GM12878 (cell line): ENCODE measurements around the gene USP34. TPM values are rescaled to one million over a fixed set of nuclear protein-coding genes. Genes with fewer than 3 reads are reported as not detected.

Experiments used
- ATAC-seq: fragments of 200-7000 bp; cut with Tn5 transposase; 3 replicates; pipeline ENCODE4 v1.9.1; 2020; ENCODE audit warnings: mild to moderate bottlenecking, moderate library complexity
- BruUV-seq: library from RNA; stranded (reverse); fragments of 400-500 nt; replicated peaks from 2 replicates; lab custom pipeline; 2021; lab: Mats Ljungman, UMichigan
- CTCF ChIA-PET: fragments of 300-600 bp; sonication (Branson Sonifier 250); formaldehyde crosslinking; extraction: SDS; loops from one replicate; lab custom pipeline; 2021; ENCODE audit warnings: inconsistent platforms; lab: Yijun Ruan, JAX
- POLR2A ChIA-PET: fragments of 350-600 bp; formaldehyde crosslinking; extraction: SDS; loops from one replicate; lab custom pipeline; 2021; ENCODE audit warnings: inconsistent platforms; lab: Charles Lee
- RAD21 ChIA-PET: fragments of 300-600 bp; sonication (Branson Sonifier 250); formaldehyde crosslinking; loops from one replicate; lab custom pipeline; 2023; ENCODE audit warnings: antibody characterized with exemption; ENCODE audit not compliant: unreplicated experiment; lab: Charles Lee
- SMC1A ChIA-PET: fragments of 300-600 bp; sonication (Branson Sonifier 250); formaldehyde crosslinking; loops from one replicate; lab custom pipeline; 2023; ENCODE audit not compliant: unreplicated experiment, uncharacterized antibody; lab: Charles Lee
- DNase-seq: peaks from one replicate; pipeline ENCODE4 v3.0.0-alpha.2; 2011; ENCODE audit warnings: low read depth, low spot score
- FAIRE-seq: peaks from 3 replicates; lab custom pipeline; 2011; peaks lifted over from hg19 to GRCh38; lab: Jason Lieb, UNC
- H2AFZ ChIP-seq: 2 replicates; pipeline ENCODE4 v1.6.0; 2011; ENCODE audit warnings: low read depth, low read length, control low read depth; ENCODE audit not compliant: control insufficient read depth
- H3K27ac ChIP-seq: 2 replicates; pipeline ENCODE4 v1.5.1; 2011; ENCODE audit warnings: control low read depth; ENCODE audit not compliant: control insufficient read depth, insufficient read depth
- H3K27me3 ChIP-seq, 2 experiments: replicated peaks in 1 of 2; 2 replicates each; pipeline versions ENCODE4 v1.6.0 to v1.6.1; 2011; ENCODE audit warnings: low read length in 1 of 2; ENCODE audit not compliant: control insufficient read depth in 2 of 2, insufficient read depth in 2 of 2
- H3K36me3 ChIP-seq, 2 experiments: 2 replicates each; pipeline ENCODE4 v1.5.1; 2011; ENCODE audit warnings: low read length in 1 of 2; ENCODE audit not compliant: control insufficient read depth in 2 of 2, insufficient read depth in 2 of 2
- H3K4me1 ChIP-seq: 2 replicates; pipeline ENCODE4 v1.6.1; 2011; ENCODE audit warnings: mild to moderate bottlenecking, low read length, moderate library complexity, mixed read lengths; ENCODE audit not compliant: control insufficient read depth, insufficient read depth
- H3K4me2 ChIP-seq: 2 replicates; pipeline ENCODE4 v1.6.0; 2011; ENCODE audit warnings: control low read depth; ENCODE audit not compliant: control insufficient read depth, insufficient read depth
- H3K4me3 ChIP-seq: fragments of 200-600 bp; sonication (generic); 2 replicates; pipeline ENCODE4 v1.5.1; 2016
- H3K79me2 ChIP-seq: 2 replicates; pipeline ENCODE4 v1.6.0; 2011; ENCODE audit warnings: low read length; ENCODE audit not compliant: control insufficient read depth, insufficient read depth
- H3K9ac ChIP-seq: 2 replicates; pipeline ENCODE4 v1.8.0; 2011; ENCODE audit warnings: low read length, control low read depth, mixed read lengths; ENCODE audit not compliant: control insufficient read depth, insufficient read depth
- H3K9me3 ChIP-seq: replicated peaks from 3 replicates; pipeline ENCODE4 v1.5.1; 2011; ENCODE audit warnings: mild to moderate bottlenecking, low read length; ENCODE audit not compliant: control insufficient read depth, insufficient read depth
- H4K20me1 ChIP-seq: 2 replicates; pipeline ENCODE4 v1.6.0; 2011; ENCODE audit not compliant: control insufficient read depth, insufficient read depth
- ATF7 ChIP-seq: fragments of 450-650 bp; IDR thresholded peaks from 2 replicates; pipeline ENCODE4 v1.6.1; 2016; ENCODE audit warnings: low read depth, mild to moderate bottlenecking
- CREM ChIP-seq: IDR thresholded peaks from 2 replicates; pipeline ENCODE4 v1.6.1; 2014; ENCODE audit warnings: antibody characterized with exemption, low read depth
- CTCF ChIP-seq, 3 experiments: IDR thresholded peaks in 2 of 3; conservative IDR thresholded peaks in 1 of 3; 2 replicates each; pipeline ENCODE4 v1.5.1; 2011; ENCODE audit warnings: low read depth in 3 of 3, low read length in 3 of 3, mild to moderate bottlenecking in 3 of 3, control low read depth in 2 of 3, moderate library complexity in 2 of 3, inconsistent platforms in 1 of 3, mixed read lengths in 1 of 3; ENCODE audit not compliant: control insufficient read depth in 2 of 3, insufficient read depth in 1 of 3; ENCODE audit errors: extremely low read depth in 1 of 3
- FOXK2 ChIP-seq: fragments of 450-650 bp; IDR thresholded peaks from 2 replicates; pipeline ENCODE4 v1.6.1; 2017; ENCODE audit warnings: mild to moderate bottlenecking, moderate library complexity
- GABPA ChIP-seq: IDR thresholded peaks from 2 replicates; pipeline ENCODE4 v1.6.1; 2014; ENCODE audit warnings: antibody characterized with exemption, low read depth, mild to moderate bottlenecking, inconsistent platforms
- HCFC1 ChIP-seq: fragments of 150-350 bp; IDR thresholded peaks from 2 replicates; pipeline ENCODE4 v1.6.1; 2014; ENCODE audit warnings: low read length
- HDAC2 ChIP-seq: fragments of 200-600 bp; sonication (generic); IDR thresholded peaks from 2 replicates; pipeline ENCODE4 v1.6.1; 2017
- IKZF1 ChIP-seq: fragments of 450-650 bp; conservative IDR thresholded peaks from 2 replicates; pipeline ENCODE4 v1.6.1; 2017; ENCODE audit warnings: antibody characterized with exemption, mild to moderate bottlenecking
- LARP7 ChIP-seq: fragments of 450-650 bp; IDR thresholded peaks from 2 replicates; pipeline ENCODE4 v1.6.1; 2017; ENCODE audit warnings: mild to moderate bottlenecking
- MYC ChIP-seq: IDR thresholded peaks from 2 replicates; pipeline ENCODE4 v1.6.1; 2011; ENCODE audit warnings: mild to moderate bottlenecking, low read length, moderate library complexity, inconsistent platforms; ENCODE audit not compliant: insufficient read depth, insufficient replicate concordance, insufficient read length, severe bottlenecking
- NKRF ChIP-seq: fragments of 450-650 bp; conservative IDR thresholded peaks from 2 replicates; pipeline ENCODE4 v1.6.1; 2017; ENCODE audit warnings: mild to moderate bottlenecking, moderate library complexity
- RELB ChIP-seq: fragments of 450-650 bp; IDR thresholded peaks from 2 replicates; pipeline ENCODE4 v1.6.1; 2017; ENCODE audit warnings: low read depth, mild to moderate bottlenecking, moderate library complexity
- SIX5 ChIP-seq: IDR thresholded peaks from 2 replicates; pipeline ENCODE4 v1.6.1; 2011; ENCODE audit warnings: mild to moderate bottlenecking, low read depth, low read length, moderate library complexity; ENCODE audit not compliant: severe bottlenecking
- SMARCA5 ChIP-seq: fragments of 450-650 bp; IDR thresholded peaks from 2 replicates; pipeline ENCODE4 v1.6.1; 2017; ENCODE audit warnings: mild to moderate bottlenecking
- SMC3 ChIP-seq: IDR thresholded peaks from 2 replicates; pipeline ENCODE4 v1.6.1; 2011; ENCODE audit warnings: low read length, improper control_type of control experiment, borderline replicate concordance
- USF2 ChIP-seq: IDR thresholded peaks from 2 replicates; pipeline ENCODE4 v1.6.1; 2011; ENCODE audit warnings: low read depth, low read length, improper control_type of control experiment, borderline replicate concordance
- ZZZ3 ChIP-seq: IDR thresholded peaks from 2 replicates; pipeline ENCODE4 v1.6.1; 2011; ENCODE audit warnings: low read depth; ENCODE audit not compliant: control insufficient read depth, insufficient read length
- WGBS: methylation state at CpG from one replicate; pipeline ENCODE4 v1.1.6; 2016; ENCODE audit warnings: low lambda C conversion rate; ENCODE audit not compliant: insufficient replicate concordance, insufficient coverage; ENCODE audit errors: missing lambda C conversion rate; 5-methylcytosine and 5-hydroxymethylcytosine counted together
- in situ Hi-C: fragments of 300-500 bp; cut with MboI; formaldehyde crosslinking; loops from 9 replicates; pipeline ENCODE4 v1.14.3; 2018; ENCODE audit warnings: mixed read lengths
- intact Hi-C: fragments of 100-400 bp; cut with micrococcal nuclease; formaldehyde crosslinking; loops from one replicate; pipeline ENCODE4 v1.14.2; 2022; ENCODE audit not compliant: unreplicated experiment
- polyA plus RNA-seq, 11 experiments: library from polyadenylated mRNA; depleted of rRNA in 4 of 11; unstranded in 6 of 11; stranded (reverse) in 5 of 11; fragments of >200 nt; fragmentation: Nextera tagmentation in 4 of 11; fragmentation: Illumina TruSeq in 1 of 11; extraction: Ambion mirVana in 4 of 11; extraction: Trizol in 1 of 11; gene quantifications; 1 replicate in 1 of 11; 2 replicates in 10 of 11; pipeline versions ENCODE4 v1.2.1 to v1.2.3, GENCODE V29; 2011 to 2016; ENCODE audit warnings: inconsistent platforms in 2 of 11, missing spikeins in 2 of 11, low read depth in 1 of 11
- total RNA-seq, 4 experiments: library from RNA; depleted of rRNA in 3 of 4; stranded (reverse); fragments of >200 nt in 3 of 4; fragmentation: Illumina TruSeq in 1 of 4; extraction: Trizol in 1 of 4; gene quantifications; 2 replicates each; pipeline versions ENCODE4 v1.2.1 to v1.2.3, GENCODE V29; 2013 to 2021

Gene USP34
- total and polyA plus RNA-seq, 10 of the 15 experiments (the other 5 are each of a cell fraction or from before 2014, with no cell fraction given): 26.2 to 106 (median 62.1) TPM

- Histone ChIP-seq H3K4me1 (peaks cover 32% of the 10 kb centered on the region), H3K79me2 (peaks cover 82% of the 10 kb centered on the region), H3K27me3 (no peaks in the 10 kb centered on the region), H3K4me2 (peak overlapping the region; percentile 71), H4K20me1 (peaks cover 3% of the 10 kb centered on the region; the same call in 1 of the 2 replicates), H3K9ac (0 out of 2 replicates have a peak overlapping the region, but pooled peaks have one; percentile 9), H2AFZ (no peak overlapping the region), H3K27ac (peak overlapping the region; percentile 39), H3K36me3 (no peaks in the 10 kb centered on the region; a peak in 1 of 4 replicates), H3K4me3 (no peak overlapping the region), H3K9me3 (no peaks in the 10 kb centered on the region)
- no TSS peak for BruUV-seq
- FAIRE-seq (peak; percentile 27), ATAC-seq (peak; percentile 93), DNase-seq (no peak)
- in situ Hi-C loops (no loop called here), intact Hi-C loops (loop anchor here (2.0 to 5.0 kb wide), 2 partner anchors 38 to 231 kb away; no protein-coding TSS in a partner anchor)
- RAD21 ChIA-PET: interaction anchor here (0.5 to 2.4 kb wide), 28 partner anchors 10 to 307 kb away, joined by 3 to 30 read pairs (median 4); partner anchors contain the start of gene XPO1
- CTCF ChIA-PET: interaction anchor here (0.5 to 3.2 kb wide), 49 partner anchors 9 to 391 kb away, joined by 3 to 44 read pairs (median 6); partner anchors contain the start of gene XPO1
- SMC1A ChIA-PET: interaction anchor here (0.6 to 7.1 kb wide), 38 partner anchors 10 to 357 kb away, joined by 3 to 74 read pairs (median 6); partner anchors contain the start of gene XPO1
- POLR2A ChIA-PET: interaction anchor here (0.6 to 2.0 kb wide), 12 partner anchors 10 to 155 kb away, joined by 3 to 11 read pairs (median 6); partner anchors contain the start of gene XPO1
- WGBS: 48% methylated on average over 6 of the region's 6 CpGs
- TF ChIP-seq HCFC1 (no peak; the same call in 1 of the 2 replicates), SMC3 (peak; percentile 62; the same call in 1 of the 2 replicates), ZZZ3 (no peak), NKRF (no peak), CREM (no peak), USF2 (no peak), GABPA (no peak), IKZF1 (peak; percentile 47), ATF7 (no peak), MYC (no peak), HDAC2 (no peak), LARP7 (0 out of 2 replicates have a peak, but pooled peaks have one; percentile 11), RELB (no peak), CTCF (IDR thresholded peaks at IDR 0.05 in 2 of 3, conservative IDR thresholded peaks at IDR 0.05 in 1 of 3; ENCODE audit: control insufficient read depth in 2 of 3, extremely low read depth in 1 of 3, insufficient read depth in 1 of 3, low read depth in 3 of 3, low read length in 3 of 3) (peak; percentile 75 to 91 (median 88)), SMARCA5 (peak; percentile 68; the same call in 1 of the 2 replicates), FOXK2 (no peak), SIX5 (no peak)
These were observed 44.5 kb downstream of the USP34 start for GRCh38 chr2:61426267-61426897.
